OCI-LY3 (cell line): ENCODE results near the gene NAXE.

Source experiments
- H2AFZ ChIP-seq: fragments of 200-600, 300-600 bp; shearing (Covaris generic); 2 replicates; pipeline ENCODE4 v1.6.0; 2014; ENCODE audit warnings: antibody characterized with exemption, low read depth, low read length
- H3K27ac ChIP-seq: fragments of 200-600, 300-600 bp; sonication (generic); 2 replicates; pipeline ENCODE4 v1.5.1; 2014; ENCODE audit warnings: mild to moderate bottlenecking, low read length, moderate library complexity, mixed read lengths
- H3K27me3 ChIP-seq: fragments of 200-600, 300-600 bp; sonication (generic); 2 replicates; pipeline ENCODE4 v1.6.1; 2014; ENCODE audit warnings: low read depth, low read length, mixed read lengths
- H3K36me3 ChIP-seq: fragments of 200-600, 300-600 bp; sonication (generic); replicated peaks from 2 replicates; pipeline ENCODE3; 2014; ENCODE audit warnings: low read depth, low read length, mixed read lengths
- H3K4me1 ChIP-seq: fragments of 300-600, 200-600 bp; sonication (generic); 2 replicates; pipeline ENCODE4 v1.6.1; 2014; ENCODE audit warnings: low read length, mixed read lengths
- H3K4me2 ChIP-seq: fragments of 200-600, 300-600 bp; sonication (generic); 2 replicates; pipeline ENCODE4 v1.6.1; 2014; ENCODE audit warnings: low read length, mixed read lengths
- H3K4me3 ChIP-seq: fragments of 300-600, 200-600 bp; sonication (generic); 2 replicates; pipeline ENCODE4 v1.5.1; 2014; ENCODE audit warnings: antibody characterized with exemption, mild to moderate bottlenecking, low read length, moderate library complexity
- H3K79me2 ChIP-seq: fragments of 300-600, 200-600 bp; shearing (Covaris generic); 2 replicates; pipeline ENCODE4 v1.6.1; 2014; ENCODE audit warnings: mild to moderate bottlenecking, low read length, mixed read lengths
- H3K9ac ChIP-seq: fragments of 300-600, 200-600 bp; shearing (Covaris generic); 2 replicates; pipeline ENCODE4 v1.6.0; 2014; ENCODE audit warnings: mild to moderate bottlenecking, low read length, moderate library complexity
- H3K9me3 ChIP-seq: fragments of 200-600, 300-600 bp; shearing (Covaris generic); 2 replicates; pipeline ENCODE4 v1.6.1; 2014; ENCODE audit warnings: low read length, mixed read lengths; ENCODE audit not compliant: insufficient read depth
- H4K20me1 ChIP-seq: fragments of 200-600, 300-600 bp; sonication (generic); 2 replicates; pipeline ENCODE4 v1.6.1; 2016; ENCODE audit warnings: low read length, mixed read lengths; ENCODE audit not compliant: insufficient read depth
- CTCF ChIP-seq: fragments of 200-600, 300-600 bp; sonication (generic); IDR thresholded peaks from 2 replicates; pipeline ENCODE4 v1.5.1; 2014; ENCODE audit warnings: antibody characterized with exemption, low read length, low read depth
- EZH2phosphoT487 ChIP-seq: fragments of 200-600 bp; shearing (Covaris generic); IDR thresholded peaks from 2 replicates; pipeline ENCODE4 v1.6.1; 2018; ENCODE audit warnings: antibody characterized with exemption, mixed run types, low read depth

NAXE gene

GRCh38 chr1:156642265-156643048, 50.9 kb downstream of the NAXE start:
- Histone ChIP-seq H3K4me2 (no peak overlapping the region), H2AFZ (no peak overlapping the region)

GRCh38 chr1:156643049-156643777, 51.6 kb downstream of the NAXE start:
- TF ChIP-seq CTCF (no peak), EZH2phosphoT487 (no peak)
- Histone ChIP-seq H3K9ac (no peak overlapping the region), H3K36me3 (no peaks in the 10 kb centered on the region), H3K4me2 (no peak overlapping the region), H3K79me2 (no peaks in the 10 kb centered on the region), H3K9me3 (no peaks in the 10 kb centered on the region), H2AFZ (no peak overlapping the region), H3K27ac (no peak overlapping the region), H3K4me3 (no peak overlapping the region), H4K20me1 (no peaks in the 10 kb centered on the region), H3K4me1 (no peaks in the 10 kb centered on the region), H3K27me3 (peaks cover 51% of the 10 kb centered on the region)

More at GRCh38 chr1:156642265-156643048, 50.9 kb downstream of the NAXE start:
- Histone ChIP-seq H3K27ac (no peak overlapping the region), H3K27me3 (peaks cover 49% of the 10 kb centered on the region), H3K79me2 (no peaks in the 10 kb centered on the region), H3K4me3 (no peak overlapping the region), H4K20me1 (no peaks in the 10 kb centered on the region), H3K9me3 (no peaks in the 10 kb centered on the region), H3K4me1 (no peaks in the 10 kb centered on the region), H3K9ac (no peak overlapping the region), H3K36me3 (no peaks in the 10 kb centered on the region)
- TF ChIP-seq CTCF (no peak), EZH2phosphoT487 (no peak)

GRCh38 chr1:156643778-156644092, 52.2 kb downstream of the NAXE start:
- Histone ChIP-seq H3K27ac (no peak overlapping the region), H4K20me1 (no peaks in the 10 kb centered on the region), H3K79me2 (no peaks in the 10 kb centered on the region), H2AFZ (no peak overlapping the region), H3K4me1 (no peaks in the 10 kb centered on the region), H3K9ac (no peak overlapping the region), H3K4me2 (no peak overlapping the region), H3K27me3 (peaks cover 51% of the 10 kb centered on the region), H3K9me3 (no peaks in the 10 kb centered on the region), H3K36me3 (no peaks in the 10 kb centered on the region), H3K4me3 (no peak overlapping the region)
- TF ChIP-seq CTCF (no peak), EZH2phosphoT487 (no peak)
